Type B pancreatic cell (in vitro differentiated cells): Measurements from ENCODE around the gene FAM83G. TPM values are rescaled to one million over a fixed set of nuclear protein-coding genes. Genes with fewer than 3 reads are reported as not detected.

Experiments used
- DNase-seq: peaks from one replicate; pipeline ENCODE4 v3.0.0; 2021; ENCODE audit warnings: mixed read lengths; ENCODE audit not compliant: unreplicated experiment; ENCODE audit errors: extremely low spot score
- H3K27ac Mint-ChIP-seq: 2 replicates; pipeline ENCODE4 v1.8.0; 2021; ENCODE audit warnings: mild to moderate bottlenecking, mixed read lengths
- H3K27me3 Mint-ChIP-seq: 2 replicates; pipeline ENCODE4 v1.8.0; 2021; ENCODE audit warnings: mixed read lengths
- H3K36me3 Mint-ChIP-seq: 2 replicates; pipeline ENCODE4 v1.8.0; 2021; ENCODE audit warnings: mixed read lengths
- H3K4me1 Mint-ChIP-seq: one replicate; pipeline ENCODE4 v1.8.0; 2021; ENCODE audit warnings: mixed read lengths; ENCODE audit not compliant: unreplicated experiment
- H3K4me3 Mint-ChIP-seq: 2 replicates; pipeline ENCODE4 v1.8.0; 2021; ENCODE audit warnings: mild to moderate bottlenecking, mixed read lengths
- H3K9me3 Mint-ChIP-seq: 2 replicates; pipeline ENCODE4 v1.8.0; 2021; ENCODE audit warnings: mixed read lengths
- CTCF ChIP-seq: fragments of 200-600 bp; sonication (generic); conservative IDR thresholded peaks from 2 replicates; pipeline ENCODE4 v1.5.0; 2021; ENCODE audit warnings: antibody characterized with exemption, mild to moderate bottlenecking
- total RNA-seq: library from RNA; stranded (reverse); gene quantifications from 2 replicates; pipeline ENCODE4 v1.2.1, GENCODE V29; 2021; ENCODE audit warnings: low replicate concordance

FAM83G gene
- total RNA-seq, 1 donor from 2014 or later = 8.3 TPM

DNA sequence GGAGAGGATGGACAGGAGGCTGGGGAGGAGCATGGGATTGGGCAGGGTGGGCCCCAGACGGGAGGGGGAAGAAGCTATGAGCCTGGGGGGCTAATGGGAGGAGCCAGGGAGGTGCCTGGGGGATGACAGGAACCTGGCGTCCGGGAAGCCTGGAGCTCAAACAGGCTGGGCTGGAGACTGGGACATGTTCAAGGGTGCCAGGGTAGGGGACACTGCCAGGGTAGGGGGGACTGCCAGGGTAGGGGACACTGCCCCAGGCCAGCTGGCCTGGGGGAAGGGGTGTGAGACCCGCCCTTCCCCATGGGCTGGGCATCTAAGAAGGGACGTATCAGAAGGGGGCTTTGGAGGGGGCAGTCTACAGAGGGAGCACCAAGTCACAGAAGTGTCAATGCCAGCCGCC, 7.0 kb upstream of the FAM83G start:
- H3K27me3 Mint-ChIP-seq = no peaks in the 10 kb centered on the region
- peaks cover 7% of the 10 kb centered on the region for H3K4me1 Mint-ChIP-seq
- no peak for DNase-seq
- no peaks in the 10 kb centered on the region for H3K9me3 Mint-ChIP-seq
- no peak for TF ChIP-seq CTCF
- peak overlapping the region; percentile 75 for H3K27ac Mint-ChIP-seq
- no peak overlapping the region for H3K4me3 Mint-ChIP-seq
- H3K36me3 Mint-ChIP-seq = no peaks in the 10 kb centered on the region

- Mint-ChIP-seq H3K27me3 (peaks cover under 1% of the 10 kb centered on the region), H3K27ac (peak overlapping the region; percentile 75), H3K36me3 (no peaks in the 10 kb centered on the region), H3K4me1 (peaks cover 7% of the 10 kb centered on the region), H3K9me3 (no peaks in the 10 kb centered on the region), H3K4me3 (peak overlapping the region; percentile 17)
- no peak for DNase-seq
- no peak for TF ChIP-seq CTCF
These were observed 6.4 kb upstream of the FAM83G start for GRCh38 chr17:19010729-19011505.

DNA sequence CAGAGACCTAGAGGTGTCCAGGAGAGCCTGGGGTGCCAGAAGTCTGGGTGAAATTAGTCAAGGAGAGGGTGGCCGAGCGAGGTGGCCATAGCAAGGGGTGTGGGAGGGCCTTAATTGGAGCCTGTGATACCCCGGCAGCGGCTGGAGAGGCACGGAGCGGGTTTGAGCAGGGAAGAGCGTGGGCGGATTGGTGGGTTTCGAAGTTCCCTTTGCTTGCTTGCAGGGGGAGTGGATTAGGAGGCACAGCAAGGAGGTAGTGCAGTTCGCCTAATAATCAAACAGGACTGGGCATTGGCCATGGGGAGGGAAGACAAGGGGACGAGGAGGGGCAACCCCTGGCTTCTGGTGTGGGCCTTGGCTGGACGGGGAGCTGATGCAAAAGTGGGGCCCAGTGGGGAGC, 5.4 kb upstream of the FAM83G start:
- H3K4me1 Mint-ChIP-seq = peaks cover 7% of the 10 kb centered on the region
- no peaks in the 10 kb centered on the region for H3K36me3 Mint-ChIP-seq
- H3K9me3 Mint-ChIP-seq = no peaks in the 10 kb centered on the region
- no peak for TF ChIP-seq CTCF
- no peak overlapping the region for H3K27ac Mint-ChIP-seq
- peak overlapping the region; percentile 3 for H3K4me3 Mint-ChIP-seq
- peaks cover 3% of the 10 kb centered on the region for H3K27me3 Mint-ChIP-seq
- no peak for DNase-seq

DNA sequence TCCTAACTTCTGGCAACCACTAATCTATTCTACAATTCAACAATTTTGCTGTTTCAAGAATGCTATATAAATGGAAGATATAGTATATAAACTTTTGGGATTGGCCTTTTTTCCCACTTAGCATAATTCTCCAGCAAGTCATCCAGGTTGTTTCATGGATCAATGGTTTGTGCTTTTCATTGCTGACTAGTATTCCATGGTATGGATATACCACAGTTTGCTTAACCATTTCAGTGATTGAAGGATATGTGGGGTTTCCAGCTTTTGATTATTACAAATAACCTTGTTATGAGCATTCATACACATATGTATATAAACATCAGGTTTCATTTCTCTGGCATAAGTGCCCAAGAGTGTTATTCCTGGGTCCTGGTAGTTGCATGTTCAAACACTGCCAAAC, 2.1 kb upstream of the FAM83G start:
- peaks cover 3% of the 10 kb centered on the region for H3K27me3 Mint-ChIP-seq
- peaks cover 14% of the 10 kb centered on the region for H3K4me1 Mint-ChIP-seq
- DNase-seq = no peak
- no peak for TF ChIP-seq CTCF
- H3K9me3 Mint-ChIP-seq = no peaks in the 10 kb centered on the region
- no peaks in the 10 kb centered on the region for H3K36me3 Mint-ChIP-seq
- H3K27ac Mint-ChIP-seq = no peak overlapping the region
- peak overlapping the region; percentile 25 for H3K4me3 Mint-ChIP-seq

- Mint-ChIP-seq H3K27me3 (peaks cover 3% of the 10 kb centered on the region), H3K9me3 (no peaks in the 10 kb centered on the region), H3K4me1 (peaks cover 10% of the 10 kb centered on the region), H3K4me3 (peak overlapping the region; percentile 73), H3K27ac (no peak overlapping the region), H3K36me3 (no peaks in the 10 kb centered on the region)
- TF ChIP-seq CTCF = no peak
- DNase-seq = no peak
These were observed 1.3 kb upstream of the FAM83G start for GRCh38 chr17:19005789-19006430.
